Right lobe of liver (tissue), 6 donors: Measurements from ENCODE around the gene SLC25A45. TPM values are rescaled to one million over a fixed set of nuclear protein-coding genes. Genes with fewer than 3 reads are reported as not detected.
A peak's percentile ranks its signal among the peaks of the same experiment; 100 is the strongest.

Experiments used
- ATAC-seq, 4 donors: fragments of 200-7000 bp; cut with Tn5 transposase; one replicate each; pipeline ENCODE4 v1.9.1; 2020; ENCODE audit warnings: mild to moderate bottlenecking in 4 of 4, moderate library complexity in 4 of 4
- DNase-seq, 3 donors: peaks; one replicate each; pipeline ENCODE4 v3.0.0-alpha.2; 2020
- H3K27ac ChIP-seq, 3 donors: fragments of 200-600 bp; one replicate each; pipeline ENCODE4 v1.8.0; 2022
- H3K27me3 ChIP-seq, 2 donors: fragments of 200-600 bp; one replicate each; pipeline ENCODE4 v1.8.0; 2022
- H3K36me3 ChIP-seq, 4 donors: fragments of 200-600 bp; sonication (generic) in 1 of 4; one replicate each; pipeline versions ENCODE4 v1.5.1 to v1.8.0; 2017 to 2022; ENCODE audit warnings: control low read depth in 1 of 4
- H3K4me1 ChIP-seq, 4 donors: fragments of 200-600 bp; sonication (generic) in 1 of 4; one replicate each; pipeline versions ENCODE4 v1.5.1 to v1.8.0; 2017 to 2022; ENCODE audit warnings: control low read depth in 1 of 4
- H3K4me3 ChIP-seq, 3 donors: fragments of 200-600 bp; one replicate each; pipeline ENCODE4 v1.8.0; 2022
- H3K9me3 ChIP-seq, 4 donors: fragments of 200-600 bp; sonication (generic) in 1 of 4; one replicate each; pipeline versions ENCODE4 v1.5.1 to v1.8.0; 2017 to 2022; ENCODE audit warnings: control low read depth in 1 of 4
- CTCF ChIP-seq, 4 donors: fragments of 200-600 bp in 3 of 4; fragments of 450-650 bp in 1 of 4; IDR thresholded peaks; one replicate each; pipeline versions ENCODE4 v1.5.1 to v1.8.0; 2016 to 2022; ENCODE audit warnings: antibody characterized with exemption in 4 of 4, mild to moderate bottlenecking in 2 of 4
- POLR2A ChIP-seq: fragments of 450-650 bp; IDR thresholded peaks from one replicate; pipeline ENCODE4 v1.6.1; 2017; ENCODE audit warnings: antibody characterized with exemption, mild to moderate bottlenecking
- WGBS: methylation state at CpG from one replicate; pipeline ENCODE4 v1.1.6; 2018; ENCODE audit warnings: low coverage, low lambda C conversion rate; ENCODE audit not compliant: insufficient coverage; ENCODE audit errors: missing lambda C conversion rate; 5-methylcytosine and 5-hydroxymethylcytosine counted together
- intact Hi-C, 2 donors: fragments of 100-400 bp; cut with DNase I; formaldehyde crosslinking; loops; one replicate each; pipeline versions ENCODE4 v1.11.2 to v1.14.1; 2022
- total RNA-seq, 6 experiments: library from RNA; depleted of rRNA in 2 of 6; stranded (reverse); fragments of >200 nt in 2 of 6; fragmentation: NEBNext Ultra II Directional in 3 of 6; extraction: Animal tissue kit (Norgen Biotek cat#: 25700) in 3 of 6; gene quantifications; one replicate each; pipeline versions ENCODE4 v1.1.0 to v1.2.4, GENCODE V29; 2016 to 2023
- donor health status: DM: no; HTN: yes; CAD: no.
- donor health status: DM: no; HTN: no; CAD: no.
- donor health status: DM: no; HTN: no; CAD: no.
- donor health status: DM: no; HTN: yes; CAD: no.
- donor health status: DM: no; HTN: yes; CAD: no.

SLC25A45 gene
- total RNA-seq, 6 experiments from 2014 or later = 7.5 to 17.5 (median 12.1) TPM

- peaks cover 0 to 31% (median 12%) of the 10 kb centered on the region in 4 donors for H3K4me1 ChIP-seq
These were observed 39.6 kb upstream of the SLC25A45 start for GRCh38 chr11:65421794-65422632.

GRCh38 chr11:65420979-65421793, 38.7 kb upstream of the SLC25A45 start:
- peak overlapping the region; percentile 68 to 87 (median 77) for H3K4me3 ChIP-seq
- ATAC-seq (peak; percentile 5 to 51 (median 16)), DNase-seq (peak; percentile 93 to 97 (median 96))
- no peaks in the 10 kb centered on the region for H3K9me3 ChIP-seq
- peaks cover 0 to 13% (median 6%) of the 10 kb centered on the region in 4 donors for H3K36me3 ChIP-seq
- WGBS = under 1% methylated on average over 15 of the region's 15 CpGs
- TF ChIP-seq CTCF (IDR thresholded peaks at IDR 0.05) (no peak), POLR2A (peak; percentile 79)
- H3K27me3 ChIP-seq = no peaks in the 10 kb centered on the region
- peaks cover 0 to 39% (median 14%) of the 10 kb centered on the region in 4 donors for H3K4me1 ChIP-seq
- intact Hi-C loops = loop anchor here in 1 of 2 donors (5.0 kb wide), 1 partner anchor 76 kb away; the partner anchor contains the start of gene MALAT1
- H3K27ac ChIP-seq = peak overlapping the region; percentile 97 to 100 (median 100)

More at GRCh38 chr11:65421794-65422632, 39.6 kb upstream of the SLC25A45 start:
- intact Hi-C loops = loop anchor here in 1 of 2 donors (5.0 kb wide), 1 partner anchor 75 kb away; the partner anchor contains the start of gene MALAT1
- peak; percentile 9 for TF ChIP-seq POLR2A
- TF ChIP-seq CTCF (IDR thresholded peaks at IDR 0.05) = no peak
- Histone ChIP-seq H3K27me3 (no peaks in the 10 kb centered on the region), H3K36me3 (peaks cover 0 to 13% (median 6%) of the 10 kb centered on the region in 4 donors), H3K27ac (peak overlapping the region; percentile 97 to 100 (median 100)), H3K4me3 (peak overlapping the region; percentile 68 to 87 (median 77)), H3K9me3 (no peaks in the 10 kb centered on the region)
- WGBS = under 1% methylated on average over 51 of the region's 68 CpGs
- ATAC-seq = peak; percentile 8 to 40 (median 30)
- DNase-seq = peak; percentile 99

- ATAC-seq (no peak), DNase-seq (peak in 1 of 3 donors; percentile 35)
- H3K36me3 ChIP-seq = peaks cover 0 to 13% (median 6%) of the 10 kb centered on the region in 4 donors
- no peaks in the 10 kb centered on the region for H3K9me3 ChIP-seq
- 23% methylated on average over 2 of the region's 2 CpGs for WGBS
- intact Hi-C loops = loop anchor here in 1 of 2 donors (5.0 kb wide), 1 partner anchor 77 kb away; the partner anchor contains the start of gene MALAT1
- no peak for TF ChIP-seq CTCF (IDR thresholded peaks at IDR 0.05)
- TF ChIP-seq POLR2A = no peak
- no peaks in the 10 kb centered on the region for H3K27me3 ChIP-seq
- H3K4me3 ChIP-seq = peak overlapping the region in 2 of 3 donors; percentile 68 to 87
- H3K4me1 ChIP-seq = peaks cover 0 to 44% (median 16%) of the 10 kb centered on the region in 4 donors
- peak overlapping the region; percentile 97 to 100 (median 100) for H3K27ac ChIP-seq
These were observed 38.1 kb upstream of the SLC25A45 start for GRCh38 chr11:65420506-65420905.
